ENCODE data around the gene KRTAP2-1. TPM values are rescaled to one million over a fixed set of nuclear protein-coding genes. Genes with fewer than 3 reads are reported as not detected.
"Not testable (repeated sequence)": the region's sequence is repeated elsewhere in the genome, so short reads cannot be mapped to it uniquely, and the experiment has no call there.

KRTAP2-1 gene
- total RNA-seq, 1 donor from 2014 or later, result not detected

- peaks cover 5% of the 10 kb centered on the region for H3K36me3 Mint-ChIP-seq (ENCODE audit: unreplicated experiment)
- TF ChIP-seq CTCF (IDR thresholded peaks at IDR 0.05; ENCODE audit: partially characterized antibody, unreplicated experiment), result no peak
- peaks cover 2% of the 10 kb centered on the region for H3K9me3 Mint-ChIP-seq (ENCODE audit: unreplicated experiment)
- no peak within 1 kb of the TSS for H3K27ac Mint-ChIP-seq (ENCODE audit: unreplicated experiment)
- no peaks in the 10 kb centered on the region for H3K27me3 Mint-ChIP-seq (ENCODE audit: unreplicated experiment)
- DNase-seq, result no peak
- no peaks in the 10 kb centered on the region for H3K4me1 Mint-ChIP-seq (ENCODE audit: low read depth, unreplicated experiment)
- H3K4me3 Mint-ChIP-seq (ENCODE audit: unreplicated experiment), result no peak within 1 kb of the TSS
These were observed 13.0 kb upstream of the KRTAP2-1 start, which contains the start of gene KRTAP2-3 for GRCh38 chr17:41060052-41060604. TSS of gene KRTAP2-3 (minus strand) at chr17:41060114. CDS start at chr17:41060050, 64 bp downstream.

- DNase-seq; H3K4me3 Mint-ChIP-seq (ENCODE audit: unreplicated experiment); H3K27me3 Mint-ChIP-seq (ENCODE audit: unreplicated experiment); H3K9me3 Mint-ChIP-seq (ENCODE audit: unreplicated experiment); H3K36me3 Mint-ChIP-seq (ENCODE audit: unreplicated experiment); H3K4me1 Mint-ChIP-seq (ENCODE audit: low read depth, unreplicated experiment); H3K27ac Mint-ChIP-seq (ENCODE audit: unreplicated experiment): not testable (repeated sequence)
These were observed 12.3 kb upstream of the KRTAP2-1 start for GRCh38 chr17:41059276-41060051.

- H3K4me3 Mint-ChIP-seq (ENCODE audit: unreplicated experiment), result no peak overlapping the region
- TF ChIP-seq CTCF (IDR thresholded peaks at IDR 0.05; ENCODE audit: partially characterized antibody, unreplicated experiment), result no peak
These were observed 11.6 kb upstream of the KRTAP2-1 start for GRCh38 chr17:41058741-41059140.

GRCh38 chr17:41057547-41057946 lies 10.4 kb upstream of the KRTAP2-1 start:
- Mint-ChIP-seq H3K4me1 (ENCODE audit: low read depth, unreplicated experiment) (no peaks in the 10 kb centered on the region), H3K4me3 (ENCODE audit: unreplicated experiment) (no peak overlapping the region), H3K27ac (ENCODE audit: unreplicated experiment) (no peak overlapping the region), H3K27me3 (ENCODE audit: unreplicated experiment) (no peaks in the 10 kb centered on the region), H3K9me3 (ENCODE audit: unreplicated experiment) (no peaks in the 10 kb centered on the region), H3K36me3 (ENCODE audit: unreplicated experiment) (peaks cover 5% of the 10 kb centered on the region)
- DNase-seq, result no peak
- TF ChIP-seq CTCF (IDR thresholded peaks at IDR 0.05; ENCODE audit: partially characterized antibody, unreplicated experiment), result no peak

More at GRCh38 chr17:41058741-41059140, 11.6 kb upstream of the KRTAP2-1 start:
- Mint-ChIP-seq H3K9me3 (ENCODE audit: unreplicated experiment) (peaks cover 2% of the 10 kb centered on the region), H3K4me1 (ENCODE audit: low read depth, unreplicated experiment) (no peaks in the 10 kb centered on the region), H3K36me3 (ENCODE audit: unreplicated experiment) (peaks cover 5% of the 10 kb centered on the region), H3K27ac (ENCODE audit: unreplicated experiment) (no peak overlapping the region), H3K27me3 (ENCODE audit: unreplicated experiment) (no peaks in the 10 kb centered on the region)
- no peak for DNase-seq

GRCh38 chr17:41055130-41055529 lies 8.0 kb upstream of the KRTAP2-1 start, which contains the start of gene KRTAP2-2:
TSS of gene KRTAP2-2 (minus strand) at chr17:41055230. CDS start at chr17:41055211, 19 bp downstream.
- not testable (repeated sequence) for H3K27ac Mint-ChIP-seq (ENCODE audit: unreplicated experiment); H3K4me1 Mint-ChIP-seq (ENCODE audit: low read depth, unreplicated experiment); H3K36me3 Mint-ChIP-seq (ENCODE audit: unreplicated experiment); H3K4me3 Mint-ChIP-seq (ENCODE audit: unreplicated experiment); DNase-seq; H3K27me3 Mint-ChIP-seq (ENCODE audit: unreplicated experiment); H3K9me3 Mint-ChIP-seq (ENCODE audit: unreplicated experiment)

- H3K4me1 Mint-ChIP-seq (ENCODE audit: low read depth, unreplicated experiment); H3K36me3 Mint-ChIP-seq (ENCODE audit: unreplicated experiment); H3K27ac Mint-ChIP-seq (ENCODE audit: unreplicated experiment); DNase-seq; H3K9me3 Mint-ChIP-seq (ENCODE audit: unreplicated experiment); H3K27me3 Mint-ChIP-seq (ENCODE audit: unreplicated experiment); H3K4me3 Mint-ChIP-seq (ENCODE audit: unreplicated experiment): not testable (repeated sequence)
These were observed 7.4 kb upstream of the KRTAP2-1 start for GRCh38 chr17:41054556-41054955.
